Muscle layer of colon (tissue), 2 donors: ENCODE results near the gene CTNNA3.

ENCODE experiments used
- H3K27ac ChIP-seq: one replicate; pipeline ENCODE4 v1.7.0; 2013; ENCODE audit warnings: low read depth, mild to moderate bottlenecking, low read length, moderate library complexity
- H3K27me3 ChIP-seq, 2 donors: one replicate each; pipeline ENCODE4 v1.7.0; 2013; ENCODE audit warnings: low read length in 2 of 2, mild to moderate bottlenecking in 2 of 2; ENCODE audit not compliant: insufficient read depth in 2 of 2, control insufficient read depth in 1 of 2
- H3K36me3 ChIP-seq: one replicate; pipeline ENCODE4 v1.7.0; 2013; ENCODE audit warnings: mild to moderate bottlenecking, low read length; ENCODE audit not compliant: insufficient read depth
- H3K4me1 ChIP-seq: one replicate; pipeline ENCODE4 v1.7.0; 2013; ENCODE audit warnings: mild to moderate bottlenecking, low read length; ENCODE audit not compliant: insufficient read depth
- H3K4me3 ChIP-seq, 2 donors: one replicate each; pipeline ENCODE4 v1.7.0; 2013; ENCODE audit warnings: low read length in 2 of 2, low read depth in 1 of 2, mild to moderate bottlenecking in 1 of 2, moderate library complexity in 1 of 2
- H3K9ac ChIP-seq: one replicate; pipeline ENCODE4 v1.7.0; 2013; ENCODE audit warnings: low read length
- H3K9me3 ChIP-seq: one replicate; pipeline ENCODE4 v1.7.0; 2013; ENCODE audit warnings: mild to moderate bottlenecking, low read length
- donor health status: abdominal sarcoma.
- donor health status: Adenocarcinoma of cecum.

Gene CTNNA3

DNA sequence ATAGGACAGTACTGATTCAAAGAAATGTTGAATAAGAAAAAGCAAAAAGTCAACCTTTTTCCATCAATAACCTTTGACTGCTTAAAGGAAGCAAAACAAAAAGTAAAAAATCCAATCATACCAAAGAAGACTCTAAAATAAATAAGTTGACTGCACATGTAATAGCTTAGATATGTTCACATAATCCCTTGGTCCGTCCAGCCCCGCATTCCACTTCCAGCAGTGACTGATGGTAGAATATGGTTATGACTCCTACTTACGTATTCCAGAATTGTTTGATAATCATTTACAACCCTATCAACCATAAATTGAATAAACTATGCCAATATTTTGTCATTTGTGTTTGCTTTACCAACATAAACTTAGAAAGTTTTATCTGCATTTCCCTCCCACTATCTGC is 77.9 kb downstream of the CTNNA3 start:
- Histone ChIP-seq H3K4me3 (no peak overlapping the region), H3K36me3 (no peaks in the 10 kb centered on the region)

DNA sequence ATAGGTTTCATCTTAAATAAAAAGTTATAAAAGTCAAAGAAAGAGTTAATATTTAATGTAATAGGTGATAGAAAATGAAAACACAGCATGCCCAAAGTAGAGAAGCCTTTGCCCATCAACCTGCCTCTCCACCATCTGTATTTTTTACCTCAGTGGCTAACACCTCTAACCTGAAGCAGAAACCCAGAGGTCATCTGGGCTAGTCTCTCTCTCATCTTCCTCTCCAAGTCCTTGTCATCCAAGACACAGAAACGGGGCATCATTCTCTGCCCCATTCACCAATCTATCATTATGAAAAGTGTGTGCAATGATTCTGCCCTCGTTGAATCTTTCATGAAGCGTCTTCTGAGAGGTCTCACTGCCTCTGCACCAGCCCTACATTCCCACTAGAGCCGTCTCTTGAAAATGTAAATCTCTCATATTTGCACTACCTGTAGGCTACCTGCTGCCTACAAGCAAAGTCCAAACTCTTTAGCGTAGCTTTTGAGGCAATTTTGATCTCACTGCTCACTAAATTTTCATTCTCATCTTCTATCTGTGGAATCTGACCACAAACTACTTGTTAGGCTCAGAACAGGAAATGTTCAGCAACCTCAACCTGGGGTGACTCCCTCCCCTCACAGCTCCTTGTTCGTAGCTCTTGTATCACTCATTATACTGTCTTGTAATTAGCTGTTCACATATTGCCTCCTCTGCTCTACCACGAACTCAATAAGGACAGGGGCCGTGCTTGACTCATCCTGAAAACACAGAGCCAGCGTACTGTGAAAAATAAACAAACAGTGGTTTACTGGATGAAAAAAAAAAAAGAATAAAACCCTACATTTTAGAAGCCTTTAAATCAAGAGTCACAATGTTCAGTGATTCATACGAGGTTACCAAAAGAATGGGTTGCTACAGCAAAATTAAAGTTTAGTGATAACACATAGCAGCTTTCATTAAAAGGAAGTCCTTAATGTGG is 83.1 kb downstream of the CTNNA3 start:
- H3K4me1 ChIP-seq, result no peaks in the 10 kb centered on the region
- H3K27ac ChIP-seq, result no peak overlapping the region
- no peaks in the 10 kb centered on the region for H3K9me3 ChIP-seq
- H3K36me3 ChIP-seq, result no peaks in the 10 kb centered on the region
- no peak overlapping the region for H3K9ac ChIP-seq
- H3K27me3 ChIP-seq, result no peaks in the 10 kb centered on the region
- no peak overlapping the region for H3K4me3 ChIP-seq

More for the DNA sequence above, 77.9 kb downstream of the CTNNA3 start:
- Histone ChIP-seq H3K4me1 (no peaks in the 10 kb centered on the region), H3K27ac (no peak overlapping the region), H3K9ac (no peak overlapping the region), H3K27me3 (no peaks in the 10 kb centered on the region), H3K9me3 (no peaks in the 10 kb centered on the region)

DNA sequence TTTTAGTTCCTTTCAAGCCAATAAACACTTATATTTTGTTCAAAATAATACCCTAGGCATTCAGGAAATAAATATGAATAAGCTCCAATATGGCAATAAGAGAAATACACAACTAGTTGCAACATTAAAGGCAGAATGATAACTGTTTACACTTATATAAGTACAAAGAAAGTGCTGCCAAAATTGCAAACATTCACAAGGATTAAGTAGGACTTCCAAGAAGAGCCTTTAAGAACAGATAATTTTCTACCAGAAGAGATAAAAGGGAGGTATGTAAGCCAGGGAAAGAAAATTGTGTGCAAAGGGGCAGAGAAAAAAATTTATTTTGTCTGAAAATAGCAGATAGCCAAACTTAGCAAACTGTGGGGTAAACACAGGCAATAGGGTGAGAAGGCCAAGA is 83.8 kb downstream of the CTNNA3 start:
- Histone ChIP-seq H3K36me3 (no peaks in the 10 kb centered on the region), H3K4me1 (no peaks in the 10 kb centered on the region), H3K9me3 (no peaks in the 10 kb centered on the region), H3K27me3 (no peaks in the 10 kb centered on the region), H3K9ac (no peak overlapping the region), H3K4me3 (no peak overlapping the region), H3K27ac (no peak overlapping the region)

DNA sequence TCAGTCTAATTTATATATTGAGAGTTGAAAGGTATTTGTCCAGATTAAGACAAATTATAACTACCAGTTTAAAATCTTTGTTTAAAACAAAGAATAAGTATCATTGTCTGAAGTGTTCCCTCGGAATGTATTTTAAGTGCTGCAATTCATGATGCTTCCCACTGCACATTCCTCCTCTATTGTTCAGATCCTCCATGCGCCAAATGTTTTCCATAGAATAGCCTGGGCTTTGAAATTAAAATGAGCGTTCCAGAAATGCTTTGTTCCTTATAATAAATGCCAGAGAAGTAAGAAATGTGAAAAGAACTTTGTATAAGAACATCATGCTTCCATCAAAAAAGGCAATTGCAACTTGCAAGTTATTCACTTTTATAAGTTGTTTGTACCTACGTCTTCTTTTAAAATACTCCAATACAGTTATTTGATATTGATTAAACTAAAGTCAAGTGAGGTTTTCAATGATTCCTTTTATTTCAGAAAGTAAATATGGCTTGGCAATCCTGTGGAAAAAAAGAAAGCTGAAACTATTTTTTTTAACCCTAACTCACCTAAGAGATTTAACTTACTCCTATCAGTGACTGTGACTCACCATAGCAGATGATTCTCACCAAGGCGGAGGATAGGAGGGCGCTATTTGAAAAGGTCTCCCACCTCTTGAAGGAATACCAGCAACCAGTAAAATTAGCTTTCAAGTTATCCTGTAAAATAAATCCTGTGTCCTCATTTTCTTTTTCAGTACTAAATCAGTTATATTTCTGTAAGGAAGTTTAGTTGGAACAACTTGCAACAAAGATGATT is 85.8 kb downstream of the CTNNA3 start:
- Histone ChIP-seq H3K27me3 (no peaks in the 10 kb centered on the region), H3K4me1 (no peaks in the 10 kb centered on the region), H3K9me3 (no peaks in the 10 kb centered on the region), H3K9ac (no peak overlapping the region), H3K27ac (no peak overlapping the region), H3K36me3 (no peaks in the 10 kb centered on the region), H3K4me3 (no peak overlapping the region)

DNA sequence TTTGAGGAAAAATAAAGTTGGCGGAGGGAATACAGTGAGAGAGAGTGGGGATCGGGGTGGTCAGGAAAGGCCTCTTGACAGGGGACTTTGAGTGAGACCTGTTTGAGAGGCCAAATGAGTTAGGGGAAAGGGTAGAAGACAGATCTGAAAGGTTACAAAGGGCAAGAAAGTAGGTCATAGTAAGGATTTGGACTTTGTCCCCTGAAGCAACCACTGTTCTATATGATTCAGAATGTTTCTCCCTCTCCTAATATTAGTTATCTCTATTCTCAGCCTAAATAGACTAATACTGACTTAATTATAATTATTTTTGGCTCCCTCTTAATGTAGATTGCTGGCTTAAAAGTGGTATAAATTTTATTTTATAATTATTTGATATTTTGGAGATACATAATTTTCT is 88.0 kb downstream of the CTNNA3 start:
- Histone ChIP-seq H3K4me3 (no peak overlapping the region), H3K9ac (no peak overlapping the region), H3K27ac (no peak overlapping the region), H3K27me3 (no peaks in the 10 kb centered on the region), H3K36me3 (no peaks in the 10 kb centered on the region), H3K9me3 (no peaks in the 10 kb centered on the region), H3K4me1 (no peaks in the 10 kb centered on the region)

DNA sequence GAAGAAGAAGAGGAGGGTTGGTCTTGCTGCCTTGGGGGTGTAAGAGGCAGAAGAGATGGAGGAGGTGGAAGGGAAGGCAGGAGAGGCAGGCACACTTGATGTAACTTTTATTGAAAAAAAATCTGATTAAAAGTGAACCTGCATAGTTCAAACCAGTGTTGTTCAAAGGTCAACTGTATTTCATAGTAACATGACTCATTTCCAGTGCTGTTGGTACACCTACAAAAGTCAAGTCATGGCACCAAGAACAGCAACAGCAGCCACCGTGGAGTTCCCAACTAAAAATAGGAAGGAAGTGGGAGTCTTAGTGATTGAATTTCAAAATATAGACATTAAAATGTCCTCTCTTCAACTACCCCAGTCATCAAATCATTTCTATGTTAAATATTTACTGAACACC is 88.5 kb downstream of the CTNNA3 start:
- no peak overlapping the region for H3K9ac ChIP-seq
- no peak overlapping the region for H3K27ac ChIP-seq
- H3K27me3 ChIP-seq, result no peaks in the 10 kb centered on the region
- H3K36me3 ChIP-seq, result no peaks in the 10 kb centered on the region
- H3K4me3 ChIP-seq, result no peak overlapping the region
- peaks cover under 1% of the 10 kb centered on the region for H3K4me1 ChIP-seq
- H3K9me3 ChIP-seq, result no peaks in the 10 kb centered on the region

DNA sequence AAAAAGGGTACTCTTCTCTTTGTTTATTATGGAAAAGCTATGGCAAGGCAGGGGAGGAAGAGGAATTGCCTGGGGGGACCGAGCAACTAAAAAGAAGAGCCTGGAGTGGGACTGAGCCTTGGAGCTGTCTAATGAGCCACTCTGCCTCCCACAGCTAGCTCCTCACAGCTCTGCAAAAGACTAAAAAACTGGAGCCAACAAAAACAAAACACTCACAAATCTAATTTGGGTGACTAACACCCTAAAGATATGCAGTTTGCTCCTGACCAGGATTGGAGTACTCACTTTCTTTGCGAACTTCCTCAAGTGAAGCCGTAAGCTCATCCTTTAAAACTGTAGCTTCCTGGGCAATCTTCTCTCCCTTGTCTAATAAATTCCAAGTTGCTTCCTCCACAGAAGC is 89.4 kb downstream of the CTNNA3 start:
- Histone ChIP-seq H3K4me1 (peaks cover 4% of the 10 kb centered on the region), H3K36me3 (no peaks in the 10 kb centered on the region), H3K9me3 (no peaks in the 10 kb centered on the region), H3K27ac (no peak overlapping the region), H3K9ac (no peak overlapping the region), H3K4me3 (no peak overlapping the region), H3K27me3 (no peaks in the 10 kb centered on the region)

DNA sequence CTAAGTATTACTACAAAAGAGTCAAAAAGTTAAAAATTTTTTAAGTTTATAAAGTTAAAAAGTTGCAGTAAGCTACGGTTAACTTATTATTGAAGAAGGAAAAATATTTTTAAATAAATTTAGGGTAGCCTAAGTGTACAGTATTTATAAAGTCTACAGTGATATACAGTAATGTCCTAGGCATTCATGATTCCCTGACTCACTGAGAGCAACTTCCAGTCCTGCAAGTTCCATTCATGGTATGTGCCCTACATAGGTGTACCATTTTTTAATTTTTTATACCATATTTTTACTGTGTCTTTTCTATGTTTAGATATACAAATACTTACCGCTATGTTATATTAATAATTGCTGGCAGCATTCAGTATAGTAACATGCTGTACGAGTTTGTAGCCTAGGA is 92.3 kb downstream of the CTNNA3 start:
- H3K27ac ChIP-seq, result no peak overlapping the region
- no peaks in the 10 kb centered on the region for H3K36me3 ChIP-seq
- no peaks in the 10 kb centered on the region for H3K9me3 ChIP-seq
- H3K9ac ChIP-seq, result no peak overlapping the region
- H3K27me3 ChIP-seq, result no peaks in the 10 kb centered on the region
- H3K4me1 ChIP-seq, result peaks cover 4% of the 10 kb centered on the region
- no peak overlapping the region for H3K4me3 ChIP-seq

DNA sequence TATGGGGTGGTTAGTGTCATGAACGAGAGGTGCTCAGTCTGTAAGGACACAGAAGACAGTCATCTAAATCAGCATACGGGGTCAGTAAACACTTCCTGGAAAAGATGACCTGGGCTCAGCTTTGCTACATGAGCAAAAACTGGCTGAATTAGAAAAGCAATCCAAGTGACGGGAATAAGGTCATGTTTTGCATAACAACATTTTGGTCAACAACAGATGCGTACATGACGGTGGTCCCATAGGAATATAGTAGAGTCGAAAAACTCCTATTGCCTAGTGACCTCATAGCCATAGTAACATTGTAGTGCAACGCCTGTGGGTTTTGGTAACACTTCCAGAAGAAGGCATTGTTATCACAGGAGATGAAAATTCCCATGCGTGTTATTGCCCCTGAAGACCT is 92.9 kb downstream of the CTNNA3 start:
- H3K4me3 ChIP-seq, result no peak overlapping the region
- H3K9ac ChIP-seq, result no peak overlapping the region
- no peaks in the 10 kb centered on the region for H3K27me3 ChIP-seq
- no peaks in the 10 kb centered on the region for H3K9me3 ChIP-seq
- H3K4me1 ChIP-seq, result peaks cover 4% of the 10 kb centered on the region
- no peak overlapping the region for H3K27ac ChIP-seq
- H3K36me3 ChIP-seq, result no peaks in the 10 kb centered on the region

DNA sequence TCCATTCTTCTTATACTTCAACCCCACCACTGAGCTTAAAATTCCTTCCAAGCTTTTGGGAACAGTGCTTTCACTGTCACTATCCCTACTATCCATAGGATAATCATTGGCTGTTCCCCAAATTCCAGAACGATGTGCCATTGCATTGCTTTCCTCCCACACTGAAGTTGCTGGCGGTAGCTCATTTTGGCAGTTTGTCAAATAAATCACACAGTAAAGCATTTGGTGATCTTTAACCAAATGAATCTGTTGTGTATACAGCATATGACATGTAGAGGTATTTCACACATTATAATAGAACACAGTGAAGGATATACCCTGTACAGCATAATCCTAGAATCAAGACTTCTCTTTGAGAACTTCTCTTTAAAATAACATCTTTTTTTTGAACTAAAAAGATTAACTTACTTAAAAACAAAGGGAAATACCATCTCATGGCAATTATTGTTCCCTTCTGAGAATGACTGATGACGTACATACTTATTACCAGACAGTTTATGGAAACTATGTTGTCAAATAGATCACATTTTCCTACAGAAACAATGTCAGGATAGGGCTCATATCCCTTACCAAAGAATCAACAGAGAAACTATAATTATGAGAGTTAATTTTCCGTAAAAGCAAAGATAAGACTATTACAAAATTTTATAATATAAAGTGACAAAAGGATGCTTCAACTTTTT is 93.6 kb downstream of the CTNNA3 start:
- Histone ChIP-seq H3K27ac (no peak overlapping the region), H3K9me3 (no peaks in the 10 kb centered on the region), H3K4me3 (no peak overlapping the region), H3K9ac (no peak overlapping the region), H3K4me1 (peaks cover 4% of the 10 kb centered on the region), H3K36me3 (no peaks in the 10 kb centered on the region), H3K27me3 (no peaks in the 10 kb centered on the region)

DNA sequence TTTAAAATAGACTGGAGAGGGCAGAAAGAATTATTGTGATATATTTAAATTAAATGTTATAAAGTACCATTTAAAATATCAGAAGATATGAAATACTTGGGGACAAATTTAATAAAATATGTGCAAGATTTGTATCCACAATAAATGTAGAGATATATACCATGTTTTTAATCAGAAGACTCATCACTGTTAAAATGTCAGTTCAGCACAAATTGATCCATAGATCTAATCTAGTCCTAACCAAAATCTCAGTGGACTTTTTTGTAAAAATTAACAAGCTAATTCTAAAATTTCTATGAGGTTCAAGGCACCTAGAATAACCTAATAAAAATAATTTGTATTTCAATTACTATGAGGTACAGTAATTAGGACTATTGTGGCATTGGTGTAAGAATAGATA is 96.4 kb downstream of the CTNNA3 start:
- Histone ChIP-seq H3K27ac (no peak overlapping the region), H3K4me1 (peaks cover 4% of the 10 kb centered on the region), H3K27me3 (no peaks in the 10 kb centered on the region), H3K9me3 (no peaks in the 10 kb centered on the region), H3K9ac (no peak overlapping the region), H3K36me3 (no peaks in the 10 kb centered on the region), H3K4me3 (no peak overlapping the region)
